Activated T-cell treated with anti-CD3 and anti-CD28 coated beads for 1 hour (primary cell): Measurements from ENCODE around the gene IDNK.
A peak's percentile ranks its signal among the peaks of the same experiment; 100 is the strongest.
"Not testable (repeated sequence)": the region's sequence is repeated elsewhere in the genome, so short reads cannot be mapped to it uniquely, and the experiment has no call there.

Source experiments
- DNase-seq: peaks from one replicate; pipeline ENCODE4 v3.0.0-alpha.2; 2020; ENCODE audit warnings: low read depth

Gene IDNK

DNA sequence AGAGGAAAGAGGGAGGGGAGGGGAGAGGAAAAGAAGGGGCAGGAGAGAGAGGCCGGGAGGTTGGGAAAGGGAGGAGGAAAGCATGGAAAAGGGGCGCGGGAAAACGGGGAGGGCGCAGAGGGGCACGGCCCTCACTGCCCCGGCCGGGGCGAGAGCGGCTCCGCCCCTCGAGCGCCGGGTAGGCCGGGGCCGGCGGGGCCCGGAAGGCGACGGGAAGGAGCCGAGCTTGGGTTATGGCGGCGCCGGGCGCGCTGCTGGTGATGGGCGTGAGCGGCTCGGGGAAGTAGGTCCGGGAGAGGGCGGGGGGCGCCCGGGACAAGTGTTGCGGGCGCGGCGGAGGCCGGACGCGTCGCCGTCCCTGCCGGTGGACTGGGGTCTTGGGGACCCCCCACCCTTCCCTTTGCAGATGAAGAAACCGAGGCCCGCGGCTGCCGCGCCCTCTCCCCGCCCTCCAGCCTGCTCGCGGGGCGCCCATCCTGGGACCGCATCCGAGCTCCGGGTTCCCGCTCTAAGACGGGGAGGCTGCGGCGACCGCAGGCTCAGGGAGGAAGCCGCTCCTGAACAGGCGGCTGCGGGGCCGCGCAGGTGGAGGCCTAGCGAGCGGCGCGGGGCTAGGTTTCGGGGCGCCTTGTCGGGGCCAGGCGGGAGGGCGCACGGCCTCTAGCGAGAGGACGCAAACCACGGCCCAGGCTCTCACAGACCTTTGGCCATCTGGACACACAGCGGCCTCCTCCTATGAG is at the start of gene IDNK:
IDNK (plus strand) TSS at position 205 of the 740 bp plus-strand sequence; CDS start at position 234, 29 bp downstream.
- peak; percentile 49 for DNase-seq

DNA sequence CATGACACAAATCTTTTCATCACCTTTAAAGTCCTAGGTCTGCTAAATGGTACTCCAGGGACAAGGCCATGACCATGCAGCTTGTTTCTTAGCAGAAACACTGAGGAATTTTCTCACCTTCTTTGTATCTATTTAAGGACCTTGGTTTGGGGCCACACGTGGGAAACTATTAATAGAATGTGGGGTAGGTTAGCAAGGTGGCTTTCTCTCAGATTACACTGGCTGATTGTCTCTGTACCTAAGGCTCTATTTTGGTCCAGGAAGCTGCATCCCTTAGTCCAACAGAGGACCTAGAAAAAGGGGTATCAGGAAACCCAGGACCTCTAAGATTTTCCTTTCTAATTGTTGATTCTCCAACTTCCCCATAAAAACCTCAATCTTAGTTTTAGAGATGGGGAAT is 48.5 kb upstream of the IDNK start:
- no peak for DNase-seq

- DNase-seq: no peak
These were observed 40.9 kb upstream of the IDNK start for GRCh38 chr9:83582029-83582428.

DNA sequence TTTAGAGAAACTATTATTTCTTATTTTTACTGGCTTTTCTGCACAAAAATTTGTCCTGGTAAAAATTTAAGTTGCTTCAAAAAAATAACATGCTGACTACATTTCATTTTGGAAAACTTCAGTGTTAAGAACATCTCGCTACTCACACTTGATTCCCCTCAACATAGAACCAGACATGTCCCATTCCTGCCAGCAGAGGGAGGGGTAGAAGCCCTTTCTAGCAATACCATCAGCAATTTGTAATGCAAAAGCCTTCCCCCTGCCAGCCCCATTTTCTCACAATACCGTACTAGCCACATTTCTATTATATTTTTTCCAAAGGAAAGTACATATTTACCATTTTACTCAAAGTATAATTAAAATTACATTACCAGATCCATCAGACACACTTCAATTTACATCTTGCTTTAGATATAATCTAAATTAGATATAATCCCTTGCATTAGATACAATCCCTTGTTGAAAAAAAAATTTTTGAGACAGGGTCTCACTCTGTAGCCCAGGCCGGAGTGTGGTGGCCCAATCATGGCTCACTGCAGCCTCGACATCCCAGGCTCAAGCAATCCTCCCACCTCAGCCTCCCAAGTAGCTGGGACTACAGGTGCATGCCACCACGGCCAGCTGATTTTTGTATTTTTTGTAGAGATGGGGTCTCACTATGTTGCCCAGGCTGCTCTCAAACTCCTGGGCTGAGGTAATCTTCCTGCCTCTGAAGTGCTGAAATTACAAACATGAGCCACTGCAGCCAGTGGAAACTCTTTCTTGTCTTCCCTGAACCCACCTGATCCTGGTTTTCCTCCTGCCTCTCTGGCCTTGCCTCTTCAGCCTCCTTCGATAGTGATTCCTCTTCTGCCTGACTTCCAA is 39.6 kb upstream of the IDNK start:
- no peak for DNase-seq

DNA sequence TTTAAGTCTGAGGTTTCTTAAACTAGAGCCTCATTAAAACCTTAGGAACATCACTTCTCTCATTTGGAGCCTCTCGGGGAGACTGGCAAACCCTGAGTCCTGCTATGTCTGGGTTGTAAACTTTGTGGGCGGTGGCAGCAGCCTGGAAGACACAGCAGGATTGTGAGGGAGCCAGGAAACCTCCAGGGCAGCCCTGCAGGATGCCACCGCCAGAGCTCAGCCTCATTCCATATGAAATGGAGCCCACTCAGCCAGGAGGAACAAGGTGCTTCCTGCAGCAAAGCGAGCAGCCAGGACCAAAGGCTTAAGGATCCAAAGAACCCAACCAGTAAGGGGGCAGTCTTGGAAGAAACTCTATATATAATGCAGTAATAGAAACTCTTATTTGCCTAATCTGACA is 37.9 kb upstream of the IDNK start:
- no peak for DNase-seq

- DNase-seq: no peak
These were observed 34.7 kb upstream of the IDNK start for GRCh38 chr9:83588256-83588655.

DNA sequence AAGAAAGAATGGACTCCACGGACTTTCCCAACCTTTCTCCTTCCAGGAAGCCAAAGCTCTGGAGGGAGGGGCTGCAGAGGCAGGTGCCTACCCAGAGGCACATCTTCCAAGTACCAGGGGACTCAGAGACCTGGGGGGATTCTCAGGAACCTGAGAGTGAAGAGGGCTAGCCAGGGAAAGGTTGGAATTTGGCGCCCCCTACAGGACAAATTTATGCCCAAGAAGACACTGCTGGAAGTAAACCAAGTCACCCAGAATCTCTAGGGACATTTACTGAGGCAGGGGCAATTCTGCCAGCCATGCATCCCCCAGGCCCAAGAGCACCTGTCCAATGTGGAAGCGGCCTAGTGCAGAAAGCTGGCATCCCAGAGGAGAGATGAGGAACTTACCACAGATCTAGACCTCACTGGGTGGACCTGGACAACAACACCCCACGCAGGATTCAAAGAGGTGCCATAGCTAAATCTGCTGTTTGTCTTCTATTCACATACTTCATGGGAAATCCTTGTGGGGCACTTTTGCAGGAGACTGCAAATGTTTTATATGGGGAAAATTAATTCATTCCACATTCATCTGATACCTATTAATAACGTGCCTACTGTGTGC is 25.9 kb upstream of the IDNK start:
- DNase-seq: no peak

DNA sequence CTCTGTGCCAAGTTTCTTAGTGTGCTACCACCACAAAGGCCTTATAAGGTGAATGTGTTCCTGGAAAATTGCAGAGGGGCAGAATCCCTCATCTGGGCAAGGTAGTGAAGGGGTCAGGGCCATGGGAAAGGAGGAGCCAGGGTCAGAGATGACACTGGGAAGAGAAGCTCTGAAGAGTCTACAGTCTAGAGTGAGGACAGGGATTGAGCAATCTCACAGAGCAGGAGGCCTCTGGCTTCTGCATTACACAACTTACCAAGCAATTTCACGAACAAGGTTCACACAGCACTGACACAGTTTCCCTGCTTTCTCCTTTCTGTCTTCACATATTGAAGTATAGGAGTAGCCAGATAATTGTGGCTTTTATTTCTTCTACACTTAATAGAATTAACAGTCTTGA is 24.5 kb upstream of the IDNK start:
- DNase-seq: no peak

DNA sequence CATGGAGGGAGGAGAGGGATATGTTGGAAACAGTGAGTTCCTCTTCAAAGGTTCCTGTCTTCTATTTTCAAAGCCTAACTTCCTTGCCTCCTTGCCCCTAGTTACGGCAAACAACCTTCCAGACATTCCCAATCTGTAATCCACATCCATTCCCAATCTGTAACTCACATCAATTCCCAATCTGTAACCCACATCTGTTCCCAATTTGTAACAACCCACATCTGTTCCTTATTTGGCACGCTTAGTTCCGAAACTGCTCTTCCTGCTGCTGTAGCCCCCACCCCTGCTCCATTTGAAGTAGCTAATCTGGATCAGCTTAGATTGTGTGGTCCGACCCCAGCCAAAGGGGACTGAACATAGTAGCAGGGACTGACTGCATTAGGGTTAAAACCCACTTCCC is 23.9 kb upstream of the IDNK start:
- DNase-seq: no peak

DNA sequence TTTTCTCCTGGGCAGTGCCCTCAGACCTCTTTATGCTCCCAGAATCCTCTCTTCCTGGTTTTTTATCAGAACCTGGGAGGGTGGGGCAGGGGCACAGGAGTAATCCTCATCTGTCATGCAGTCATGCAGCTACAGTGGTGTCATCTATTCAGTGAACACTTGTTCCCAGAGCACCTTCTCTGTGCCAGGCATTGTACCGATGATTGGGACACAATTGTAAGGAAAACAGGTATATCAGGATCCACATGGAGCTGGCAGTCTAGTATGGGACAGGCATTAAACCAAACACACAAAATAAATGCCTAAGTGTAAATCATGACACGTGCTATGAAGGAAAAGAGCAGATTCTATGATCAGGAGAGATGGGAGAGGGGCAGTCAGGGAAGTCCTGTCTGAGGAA is 21.5 kb upstream of the IDNK start:
- DNase-seq: no peak

GRCh38 chr9:83607620-83608019 is 15.3 kb upstream of the IDNK start:
- DNase-seq: not testable (repeated sequence)

- not testable (repeated sequence) for DNase-seq
These were observed 9.6 kb upstream of the IDNK start for GRCh38 chr9:83613298-83613697.

DNA sequence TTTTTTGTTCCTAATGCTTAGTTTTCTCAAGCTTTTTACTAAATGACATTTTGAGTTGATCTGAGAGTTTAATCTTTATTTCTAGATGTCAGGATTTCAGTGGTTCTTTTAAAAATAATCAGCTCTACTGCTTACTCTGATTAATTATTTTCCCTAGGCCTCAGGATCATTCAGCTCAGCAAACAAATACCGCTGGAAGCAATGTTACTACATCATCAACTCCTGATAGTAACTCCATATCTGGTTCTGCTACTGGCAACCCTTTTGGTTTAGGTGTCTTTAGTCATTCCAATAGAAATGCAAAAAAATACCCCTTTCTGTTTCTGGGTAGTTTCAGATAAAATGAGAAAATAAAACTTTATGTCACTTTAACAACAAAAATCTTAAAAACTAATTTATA is 5.6 kb upstream of the IDNK start:
- DNase-seq: no peak

GRCh38 chr9:83620841-83621636 is 1.9 kb upstream of the IDNK start:
- DNase-seq: peak; percentile 10

- DNase-seq: no peak
These were observed 457 bp upstream of the IDNK start for GRCh38 chr9:83622433-83622938.

GRCh38 chr9:83623679-83624076 is 735 bp downstream of the IDNK start:
- DNase-seq: no peak

DNA sequence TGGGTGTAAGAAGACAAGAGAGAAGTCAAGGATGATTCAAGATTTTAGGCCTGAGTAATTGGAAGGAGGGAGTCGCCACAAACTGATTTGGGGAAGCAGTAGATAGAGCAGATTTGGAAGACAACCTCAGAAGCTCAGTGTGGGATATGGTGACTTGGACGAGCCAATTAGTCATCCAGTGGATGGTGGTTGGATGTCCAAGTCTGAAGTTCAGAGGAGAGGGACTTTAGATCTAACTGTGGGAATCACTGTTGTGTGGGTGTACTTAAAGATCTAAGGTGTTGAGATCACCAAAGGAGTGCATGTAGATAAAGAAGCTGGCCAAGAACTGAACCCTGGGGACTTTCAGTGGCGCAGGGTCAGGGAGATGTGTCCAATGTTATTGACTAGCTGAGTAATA is 2.2 kb downstream of the IDNK start:
- no peak for DNase-seq

DNA sequence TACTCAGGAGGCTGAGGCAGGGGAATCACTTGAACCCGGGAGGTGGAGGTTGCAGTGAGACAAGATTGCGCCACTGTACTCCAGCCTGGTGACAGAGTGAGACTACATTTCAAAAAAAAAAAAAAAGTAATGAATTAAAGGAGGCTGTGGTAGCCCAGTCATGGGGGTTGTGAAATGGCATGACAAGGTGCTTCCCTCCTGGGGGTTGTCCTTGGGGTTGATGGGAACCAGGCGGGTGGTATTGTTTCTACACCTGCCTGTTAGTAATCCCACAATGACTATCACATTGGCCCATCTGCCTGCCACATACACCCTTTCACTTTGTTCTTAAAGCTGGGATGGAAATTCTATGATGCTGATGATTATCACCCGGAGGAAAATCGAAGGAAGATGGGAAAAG is 5.6 kb downstream of the IDNK start:
- no peak for DNase-seq

DNA sequence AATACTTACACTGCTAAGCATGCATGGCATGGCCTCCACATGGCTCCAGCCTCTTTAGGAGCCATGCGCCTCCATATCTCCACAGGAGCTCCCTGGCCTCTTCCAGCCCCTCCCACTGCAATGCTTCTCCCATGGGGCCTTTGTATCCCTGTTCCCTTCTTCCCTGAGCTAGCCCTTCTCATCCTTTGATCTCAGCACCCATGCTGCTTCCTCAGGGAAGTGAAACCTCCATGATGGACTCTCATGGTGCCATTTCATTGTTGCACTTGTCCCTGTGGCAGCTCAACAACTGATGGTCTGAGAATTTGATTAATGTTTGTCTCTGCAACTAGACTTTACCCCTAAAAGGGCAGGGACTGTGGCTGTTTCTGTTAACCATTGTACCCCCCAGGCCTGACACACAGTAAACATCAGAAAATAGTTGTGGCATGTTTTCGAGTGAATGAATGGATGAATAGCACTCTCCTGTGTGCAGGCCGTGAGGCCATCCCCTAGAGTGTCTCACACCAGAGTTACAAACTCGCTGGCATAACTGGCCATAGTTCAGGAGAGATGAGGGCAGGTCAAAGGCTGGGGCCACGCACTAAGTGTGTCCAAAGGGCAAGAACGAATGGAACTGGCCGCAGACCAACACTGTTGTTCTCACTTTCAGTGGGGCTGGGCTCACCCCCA is 6.6 kb downstream of the IDNK start:
- DNase-seq: no peak

DNA sequence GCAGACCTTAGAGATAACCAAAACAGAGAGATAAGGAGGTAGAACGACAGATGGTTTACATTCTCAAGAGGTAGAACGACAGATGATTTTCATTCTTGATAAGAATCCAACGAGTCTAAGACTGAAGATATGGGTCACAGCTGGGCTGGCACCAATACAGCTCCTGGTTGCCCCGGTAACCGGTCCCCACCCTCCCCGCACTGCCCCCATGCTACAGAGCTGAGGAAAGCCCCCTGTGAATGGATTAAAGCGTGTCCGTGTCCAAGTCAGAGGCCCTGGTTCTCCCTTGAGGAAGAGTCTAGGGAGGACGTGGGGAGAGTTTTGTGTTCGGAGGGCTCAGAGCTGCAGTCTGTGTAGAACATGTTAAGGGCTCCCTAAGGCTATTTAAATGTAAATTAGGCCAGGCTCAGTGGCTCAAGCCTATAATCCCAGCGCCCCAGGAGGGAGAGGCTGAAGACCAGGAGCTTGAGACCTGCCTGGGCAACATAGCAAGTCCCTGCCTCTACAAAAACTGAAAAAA is 8.1 kb downstream of the IDNK start:
- DNase-seq: no peak

GRCh38 chr9:83633255-83633654 is 10.3 kb downstream of the IDNK start:
- DNase-seq: no peak
